ENCODE results near the gene YPEL3.

DNA sequence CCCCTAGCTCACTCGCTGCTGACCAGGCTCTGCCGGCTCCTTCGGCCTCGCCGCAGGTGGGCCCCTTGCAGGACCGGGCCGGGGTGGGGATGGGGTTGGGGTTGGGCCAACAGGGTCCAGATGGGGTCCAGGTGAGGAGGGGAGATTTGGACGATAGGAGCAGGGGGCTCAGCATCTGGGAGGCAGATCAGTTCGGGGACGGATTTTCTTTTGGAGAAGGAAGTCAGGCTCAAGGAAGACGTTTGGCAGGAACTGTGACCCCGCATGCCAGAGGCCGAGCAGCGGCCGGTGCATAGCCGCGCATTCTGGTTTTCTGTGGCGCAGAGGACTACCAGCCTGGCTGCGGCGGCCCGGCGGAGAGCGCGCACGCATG, 31.3 kb downstream of the YPEL3 start:
- TF ChIP-seq, protein P1, sequence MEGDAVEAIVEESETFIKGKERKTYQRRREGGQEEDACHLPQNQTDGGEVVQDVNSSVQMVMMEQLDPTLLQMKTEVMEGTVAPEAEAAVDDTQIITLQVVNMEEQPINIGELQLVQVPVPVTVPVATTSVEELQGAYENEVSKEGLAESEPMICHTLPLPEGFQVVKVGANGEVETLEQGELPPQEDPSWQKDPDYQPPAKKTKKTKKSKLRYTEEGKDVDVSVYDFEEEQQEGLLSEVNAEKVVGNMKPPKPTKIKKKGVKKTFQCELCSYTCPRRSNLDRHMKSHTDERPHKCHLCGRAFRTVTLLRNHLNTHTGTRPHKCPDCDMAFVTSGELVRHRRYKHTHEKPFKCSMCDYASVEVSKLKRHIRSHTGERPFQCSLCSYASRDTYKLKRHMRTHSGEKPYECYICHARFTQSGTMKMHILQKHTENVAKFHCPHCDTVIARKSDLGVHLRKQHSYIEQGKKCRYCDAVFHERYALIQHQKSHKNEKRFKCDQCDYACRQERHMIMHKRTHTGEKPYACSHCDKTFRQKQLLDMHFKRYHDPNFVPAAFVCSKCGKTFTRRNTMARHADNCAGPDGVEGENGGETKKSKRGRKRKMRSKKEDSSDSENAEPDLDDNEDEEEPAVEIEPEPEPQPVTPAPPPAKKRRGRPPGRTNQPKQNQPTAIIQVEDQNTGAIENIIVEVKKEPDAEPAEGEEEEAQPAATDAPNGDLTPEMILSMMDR (IDR thresholded peaks at IDR 0.05), result no peak
- TF ChIP-seq EZH2 (IDR thresholded peaks at IDR 0.05) (no peak), EZH2phosphoT487 (IDR thresholded peaks at IDR 0.05) (no peak)

Measured in neural progenitor cell (in vitro differentiated cells).